GM12878 (cell line): ENCODE data around the gene BATF.

Experiments
- SIN3A ChIP-seq: IDR thresholded peaks from 2 replicates; pipeline ENCODE4 v1.6.1; 2012; ENCODE audit warnings: low read depth, low read length, improper control_type of control experiment
- TF ChIP-seq, protein P1 (sequence below): fragments of 450-650 bp; IDR thresholded peaks from 2 replicates; pipeline ENCODE4 v1.6.1; 2016; ENCODE audit warnings: mild to moderate bottlenecking

GRCh38 chr14:75497191-75497590, 25.1 kb upstream of the BATF start:
- TF ChIP-seq, protein P1, sequence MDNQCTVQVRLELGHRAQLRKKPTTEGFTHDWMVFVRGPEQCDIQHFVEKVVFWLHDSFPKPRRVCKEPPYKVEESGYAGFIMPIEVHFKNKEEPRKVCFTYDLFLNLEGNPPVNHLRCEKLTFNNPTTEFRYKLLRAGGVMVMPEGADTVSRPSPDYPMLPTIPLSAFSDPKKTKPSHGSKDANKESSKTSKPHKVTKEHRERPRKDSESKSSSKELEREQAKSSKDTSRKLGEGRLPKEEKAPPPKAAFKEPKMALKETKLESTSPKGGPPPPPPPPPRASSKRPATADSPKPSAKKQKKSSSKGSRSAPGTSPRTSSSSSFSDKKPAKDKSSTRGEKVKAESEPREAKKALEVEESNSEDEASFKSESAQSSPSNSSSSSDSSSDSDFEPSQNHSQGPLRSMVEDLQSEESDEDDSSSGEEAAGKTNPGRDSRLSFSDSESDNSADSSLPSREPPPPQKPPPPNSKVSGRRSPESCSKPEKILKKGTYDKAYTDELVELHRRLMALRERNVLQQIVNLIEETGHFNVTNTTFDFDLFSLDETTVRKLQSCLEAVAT: no peak; the same call in 1 of the 2 replicates
- no peak for TF ChIP-seq SIN3A
